ENCODE data around the gene CHD9. TPM values are rescaled to one million over a fixed set of nuclear protein-coding genes. Genes with fewer than 3 reads are reported as not detected.
A peak's percentile ranks its signal among the peaks of the same experiment; 100 is the strongest.

Gene CHD9
- total RNA-seq, 3 donors from 2014 or later, result 65.4 to 95.9 (median 86.6) TPM

DNA sequence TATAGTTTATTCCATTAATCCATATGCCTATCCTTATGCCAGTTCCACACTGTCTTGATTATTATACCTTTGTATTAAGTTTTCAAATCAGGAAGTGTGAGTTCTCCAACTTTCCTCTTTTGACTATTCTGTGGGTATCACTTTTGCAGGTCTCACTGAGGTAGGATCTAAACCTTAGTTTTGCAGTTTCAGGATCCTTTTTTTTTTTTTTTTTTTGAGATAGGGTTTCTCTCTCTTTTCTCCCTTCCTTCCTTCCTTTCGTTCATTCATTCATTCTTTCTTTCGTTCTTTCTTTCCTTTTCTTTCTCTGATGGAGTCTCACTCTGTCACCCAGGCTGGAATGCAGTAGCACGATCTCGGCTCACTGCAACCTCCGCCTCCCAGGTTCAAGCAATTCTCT, 71.6 kb downstream of the CHD9 start:
- Histone ChIP-seq H3K4me1 (ENCODE audit: low read depth) (no peaks in the 10 kb centered on the region), H3K36me3 (ENCODE audit: low read depth) (no peaks in the 10 kb centered on the region), H3K4me3 (no peak overlapping the region), H3K9me3 (no peaks in the 10 kb centered on the region)
- DNase-seq (no peak), ATAC-seq (no peak)
- TF ChIP-seq, protein P1, sequence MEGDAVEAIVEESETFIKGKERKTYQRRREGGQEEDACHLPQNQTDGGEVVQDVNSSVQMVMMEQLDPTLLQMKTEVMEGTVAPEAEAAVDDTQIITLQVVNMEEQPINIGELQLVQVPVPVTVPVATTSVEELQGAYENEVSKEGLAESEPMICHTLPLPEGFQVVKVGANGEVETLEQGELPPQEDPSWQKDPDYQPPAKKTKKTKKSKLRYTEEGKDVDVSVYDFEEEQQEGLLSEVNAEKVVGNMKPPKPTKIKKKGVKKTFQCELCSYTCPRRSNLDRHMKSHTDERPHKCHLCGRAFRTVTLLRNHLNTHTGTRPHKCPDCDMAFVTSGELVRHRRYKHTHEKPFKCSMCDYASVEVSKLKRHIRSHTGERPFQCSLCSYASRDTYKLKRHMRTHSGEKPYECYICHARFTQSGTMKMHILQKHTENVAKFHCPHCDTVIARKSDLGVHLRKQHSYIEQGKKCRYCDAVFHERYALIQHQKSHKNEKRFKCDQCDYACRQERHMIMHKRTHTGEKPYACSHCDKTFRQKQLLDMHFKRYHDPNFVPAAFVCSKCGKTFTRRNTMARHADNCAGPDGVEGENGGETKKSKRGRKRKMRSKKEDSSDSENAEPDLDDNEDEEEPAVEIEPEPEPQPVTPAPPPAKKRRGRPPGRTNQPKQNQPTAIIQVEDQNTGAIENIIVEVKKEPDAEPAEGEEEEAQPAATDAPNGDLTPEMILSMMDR (IDR thresholded peaks at IDR 0.05), result no peak
- intact Hi-C loops (cut with DNase I, micrococcal nuclease), result no loop called here

DNA sequence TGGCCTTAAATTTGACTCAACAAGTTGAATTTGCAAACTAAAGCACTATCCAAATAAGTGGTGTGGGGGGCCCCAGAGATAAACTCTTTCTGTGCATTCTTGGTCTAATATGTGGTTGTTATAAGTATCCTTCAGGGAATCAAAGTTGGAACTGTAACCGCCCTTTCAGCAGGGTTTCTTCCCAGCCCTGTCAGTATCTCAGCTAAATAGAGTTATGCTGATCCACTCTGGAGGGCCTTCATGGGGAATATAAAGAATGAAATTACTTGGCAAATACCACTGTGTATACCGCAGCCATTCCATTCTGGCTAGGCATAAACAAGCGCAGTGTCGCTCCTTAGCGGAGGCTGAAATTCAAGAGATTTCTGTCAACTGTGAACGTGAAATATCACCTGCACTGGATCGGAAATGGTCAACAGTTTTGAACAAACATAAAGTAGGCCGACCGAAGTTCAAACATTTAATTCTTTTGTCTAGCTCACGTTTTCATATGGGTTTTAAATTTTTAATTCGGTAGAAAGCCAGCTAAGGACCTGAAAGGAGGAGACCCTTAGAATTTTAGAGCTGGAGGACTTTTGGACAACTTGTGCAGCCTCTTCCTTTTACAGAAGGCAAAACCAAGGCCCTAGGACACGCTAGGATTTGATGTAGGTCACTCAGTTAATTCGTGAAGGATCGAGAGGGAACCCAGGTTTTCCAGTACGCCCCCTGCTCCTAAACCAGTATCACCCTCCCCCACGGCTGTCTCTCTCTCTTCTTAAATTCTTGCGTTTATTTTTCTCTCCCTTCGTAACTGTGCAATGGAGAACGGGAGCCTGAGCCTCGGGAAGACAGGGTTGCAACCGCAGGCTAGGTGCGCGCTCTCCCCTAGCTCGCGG, 74.7 kb downstream of the CHD9 start:
- Histone ChIP-seq H3K4me3 (peak overlapping the region; percentile 76), H3K36me3 (ENCODE audit: low read depth) (no peaks in the 10 kb centered on the region), H3K9me3 (no peaks in the 10 kb centered on the region), H3K4me1 (ENCODE audit: low read depth) (peaks cover 17% of the 10 kb centered on the region)
- peak in 1 of 3 donors; percentile 39 for DNase-seq
- peak; percentile 2 for ATAC-seq
- TF ChIP-seq, protein P1 (IDR thresholded peaks at IDR 0.05), result no peak
- intact Hi-C loops (cut with DNase I, micrococcal nuclease), result loop anchor here (10.0 kb wide), 1 partner anchor 75 kb away; the partner anchor contains the start of genes CHD9 (in 2 of the 2) and CHD9NB (in 2 of the 2)

DNA sequence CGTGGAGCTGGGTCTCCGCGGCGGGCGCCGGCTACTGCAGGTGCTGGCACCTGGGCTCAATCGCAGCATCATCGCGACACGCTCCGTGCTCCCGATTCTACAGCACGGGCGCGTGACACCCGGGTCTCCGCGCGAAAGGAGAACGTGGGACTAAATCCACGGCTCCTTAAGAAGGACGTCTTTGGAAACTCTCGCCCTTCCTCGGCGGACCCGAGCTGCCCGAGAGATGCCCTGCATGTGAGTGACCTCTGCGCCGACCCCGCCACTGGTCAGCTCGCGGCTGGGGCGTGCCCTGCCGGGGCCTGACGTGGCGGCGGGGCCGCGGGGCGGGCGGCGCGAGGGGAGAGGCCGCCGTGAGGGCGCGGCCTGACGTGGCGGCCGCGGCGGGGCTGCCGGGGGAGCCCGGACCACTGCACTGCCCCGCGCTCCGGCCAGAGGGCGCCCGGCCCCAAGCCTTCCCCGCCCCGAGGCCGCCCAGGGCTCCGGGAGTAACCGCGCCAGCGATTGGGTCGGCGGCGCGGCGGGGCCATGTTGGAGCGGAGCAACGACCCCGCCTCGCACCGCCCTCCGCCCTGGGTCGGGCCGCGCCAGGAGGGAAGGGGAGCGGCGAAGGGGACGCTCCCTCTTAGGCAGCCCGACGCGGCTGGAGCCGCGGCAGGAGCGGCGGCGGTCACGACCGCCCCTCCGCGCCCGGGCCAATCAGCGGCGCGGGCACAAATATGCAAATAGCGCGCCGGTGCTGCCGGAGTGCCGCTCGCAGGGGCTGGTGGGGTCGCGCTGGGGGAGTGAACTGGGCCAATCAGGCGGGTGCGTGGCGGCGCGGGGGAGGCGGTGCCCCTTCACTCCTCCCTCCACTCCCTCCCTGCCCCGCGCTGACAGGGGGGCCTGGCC, 75.6 kb downstream of the CHD9 start:
- peaks cover 17% of the 10 kb centered on the region for H3K4me1 ChIP-seq (ENCODE audit: low read depth)
- peak; percentile 95 to 98 (median 97) for DNase-seq
- no peaks in the 10 kb centered on the region for H3K9me3 ChIP-seq
- peak overlapping the region; percentile 76 for H3K4me3 ChIP-seq
- intact Hi-C loops (cut with DNase I, micrococcal nuclease), result loop anchor here (10.0 kb wide), 1 partner anchor 76 kb away; the partner anchor contains the start of genes CHD9 (in 2 of the 2) and CHD9NB (in 2 of the 2)
- TF ChIP-seq, protein P1 (IDR thresholded peaks at IDR 0.05), result peak; percentile 73
- peak; percentile 88 for ATAC-seq
- no peaks in the 10 kb centered on the region for H3K36me3 ChIP-seq (ENCODE audit: low read depth)

DNA sequence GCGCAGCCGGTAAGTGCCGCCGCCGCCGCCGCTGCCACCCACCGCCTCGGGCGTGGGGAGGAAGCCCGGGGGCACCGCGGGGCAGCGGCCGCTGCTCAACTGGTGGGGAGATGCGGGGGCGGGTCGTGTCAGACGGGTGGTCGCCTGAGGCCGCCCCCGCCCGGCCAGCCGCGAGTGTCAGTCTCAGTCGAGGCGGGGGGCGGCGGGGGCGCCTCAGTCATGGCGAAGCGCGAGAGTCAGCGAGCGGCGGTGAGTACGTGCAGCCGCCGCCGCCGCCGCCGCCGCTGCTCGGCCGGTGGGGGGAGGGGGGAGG, 76.2 kb downstream of the CHD9 start:
- TF ChIP-seq, protein P1 (IDR thresholded peaks at IDR 0.05), result no peak
- peaks cover 17% of the 10 kb centered on the region for H3K4me1 ChIP-seq (ENCODE audit: low read depth)
- intact Hi-C loops (cut with DNase I, micrococcal nuclease), result loop anchor here (10.0 kb wide), 1 partner anchor 76 kb away; the partner anchor contains the start of genes CHD9 (in 2 of the 2) and CHD9NB (in 2 of the 2)
- H3K9me3 ChIP-seq, result no peaks in the 10 kb centered on the region
- no peaks in the 10 kb centered on the region for H3K36me3 ChIP-seq (ENCODE audit: low read depth)
- DNase-seq (no peak), ATAC-seq (no peak)
- H3K4me3 ChIP-seq, result peak overlapping the region; percentile 76

DNA sequence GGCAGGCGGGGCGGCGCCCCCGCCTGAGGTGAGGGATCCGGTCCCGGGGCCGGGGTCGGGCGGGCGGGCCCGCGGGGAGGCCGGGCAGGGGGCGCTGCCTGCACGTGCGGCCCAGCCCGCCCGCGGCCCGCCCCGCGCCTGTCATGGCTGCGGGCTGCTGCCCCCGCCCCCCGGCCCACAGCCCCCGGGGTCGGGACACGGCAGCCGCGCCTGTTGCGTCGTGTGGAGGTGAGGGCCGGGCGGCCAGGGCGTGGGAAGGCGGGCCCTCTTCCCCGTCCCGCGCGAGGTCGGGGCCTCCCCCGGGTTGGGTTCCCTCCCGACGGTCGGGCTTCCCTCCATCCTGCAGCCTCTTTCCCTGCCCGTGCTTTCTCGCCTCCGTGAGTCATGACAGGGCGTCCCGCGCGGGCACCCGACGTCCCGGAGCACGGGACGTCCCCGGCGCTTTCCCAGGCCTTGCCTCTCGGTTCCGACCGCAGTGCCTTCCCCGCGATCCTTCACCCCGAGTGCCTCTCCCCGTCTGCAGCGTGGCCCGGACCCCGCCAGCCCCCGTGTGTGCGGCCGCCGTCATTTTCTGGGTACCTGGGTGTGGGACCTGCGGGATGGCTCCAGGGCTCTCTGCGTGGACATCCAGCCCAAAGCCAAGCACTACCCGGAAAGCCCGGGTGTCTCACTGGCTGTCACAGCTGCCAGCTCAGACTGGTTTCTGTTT, 76.7 kb downstream of the CHD9 start:
- intact Hi-C loops (cut with DNase I, micrococcal nuclease), result loop anchor here (10.0 kb wide), 1 partner anchor 77 kb away; the partner anchor contains the start of genes CHD9 (in 2 of the 2) and CHD9NB (in 2 of the 2)
- DNase-seq (peak; percentile 53 to 85 (median 77)), ATAC-seq (peak; percentile 28)

More for the DNA sequence above, 76.7 kb downstream of the CHD9 start:
- Histone ChIP-seq H3K4me1 (ENCODE audit: low read depth) (peaks cover 17% of the 10 kb centered on the region), H3K4me3 (peak overlapping the region; percentile 76), H3K9me3 (no peaks in the 10 kb centered on the region), H3K36me3 (ENCODE audit: low read depth) (no peaks in the 10 kb centered on the region)
- TF ChIP-seq, protein P1 (IDR thresholded peaks at IDR 0.05), result no peak

Data from mucosa of descending colon (tissue), 3 donors.